Measurements from ENCODE around the gene MON2. TPM values are rescaled to one million over a fixed set of nuclear protein-coding genes. Genes with fewer than 3 reads are reported as not detected.

The MON2 gene
- total and polyA plus RNA-seq, 2 of the 8 experiments (the other 6 are each of a cell fraction or from before 2014, with no cell fraction given), result 3.8 to 21.8 TPM

GRCh38 chr12:62603811-62604098 is 137.1 kb downstream of the MON2 start (continued):
- no peak for TF ChIP-seq CHD7 (IDR thresholded peaks at IDR 0.05; ENCODE audit: insufficient replicate concordance, low read length)
- TF ChIP-seq CBX8 (IDR thresholded peaks at IDR 0.05; ENCODE audit: borderline replicate concordance, low read depth, low read length), result no peak
